Right forelimb (tissue), 1 donor: ENCODE measurements around the gene GREB1L.

ENCODE experiments used
- DNase-seq: peaks from one replicate; pipeline ENCODE4 v3.0.0-alpha.2; 2018

The GREB1L gene

GRCh38 chr18:21452276-21452780 lies 210.3 kb downstream of the GREB1L start:
- DNase-seq = no peak

GRCh38 chr18:21452796-21453510 lies 210.9 kb downstream of the GREB1L start:
- DNase-seq = no peak

GRCh38 chr18:21453511-21453901 lies 211.5 kb downstream of the GREB1L start:
- DNase-seq = no peak

- DNase-seq = no peak
Measured at GRCh38 chr18:21454725-21455124, 212.7 kb downstream of the GREB1L start.

- no peak for DNase-seq
Measured at GRCh38 chr18:21456428-21457178, 214.6 kb downstream of the GREB1L start.

GRCh38 chr18:21457179-21457535 lies 215.1 kb downstream of the GREB1L start:
- no peak for DNase-seq

- DNase-seq = no peak
Measured at GRCh38 chr18:21458310-21458709, 216.3 kb downstream of the GREB1L start.

GRCh38 chr18:21458788-21459187 lies 216.8 kb downstream of the GREB1L start:
- DNase-seq = no peak

- no peak for DNase-seq
Measured at GRCh38 chr18:21459706-21460286, 217.8 kb downstream of the GREB1L start.

GRCh38 chr18:21461460-21461859 lies 219.4 kb downstream of the GREB1L start:
- no peak for DNase-seq

- no peak for DNase-seq
Measured at GRCh38 chr18:21463718-21464117, 221.7 kb downstream of the GREB1L start.

- DNase-seq = no peak
Measured at GRCh38 chr18:21468514-21469164, 226.6 kb downstream of the GREB1L start.

GRCh38 chr18:21472741-21473140 lies 230.7 kb downstream of the GREB1L start:
- no peak for DNase-seq

GRCh38 chr18:21474621-21475020 lies 232.6 kb downstream of the GREB1L start:
- DNase-seq = no peak

GRCh38 chr18:21479721-21480120 lies 237.7 kb downstream of the GREB1L start:
- no peak for DNase-seq

- DNase-seq = no peak
Measured at GRCh38 chr18:21481739-21482138, 239.7 kb downstream of the GREB1L start.

GRCh38 chr18:21483051-21483450 lies 241.0 kb downstream of the GREB1L start:
- DNase-seq = no peak

GRCh38 chr18:21484851-21485636 lies 243.0 kb downstream of the GREB1L start:
- no peak for DNase-seq

- no peak for DNase-seq
Measured at GRCh38 chr18:21486905-21487437, 244.9 kb downstream of the GREB1L start.

GRCh38 chr18:21489119-21489750 lies 247.2 kb downstream of the GREB1L start:
- DNase-seq = no peak

GRCh38 chr18:21489919-21490495 lies 248.0 kb downstream of the GREB1L start:
- no peak for DNase-seq
